Peyer's patch (tissue), 4 donors: Measurements from ENCODE around the gene HSPB6.

Source experiments
- CTCF ChIP-seq, 6 experiments: fragments of 450-650 bp in 4 of 6; fragments of 200-600 bp in 2 of 6; sonication (generic) in 1 of 6; IDR thresholded peaks; one replicate each; pipeline ENCODE4 v1.5.1; 2017 to 2019; ENCODE audit warnings: antibody characterized with exemption in 6 of 6, mild to moderate bottlenecking in 3 of 6, moderate library complexity in 1 of 6
- POLR2A ChIP-seq, 2 donors: fragments of 450-650 bp; IDR thresholded peaks; one replicate each; pipeline ENCODE4 v1.5.1; 2017; ENCODE audit warnings: antibody characterized with exemption in 2 of 2, mild to moderate bottlenecking in 2 of 2, moderate library complexity in 2 of 2

GRCh38 chr19:35727053-35727955 is 29.5 kb downstream of the HSPB6 start:
- no peak for TF ChIP-seq CTCF (IDR thresholded peaks at IDR 0.05)
- no peak for TF ChIP-seq POLR2A (IDR thresholded peaks at IDR 0.05)
